ENCODE data around the gene RNASET2.
"Not testable (repeated sequence)": the region's sequence is repeated elsewhere in the genome, so short reads cannot be mapped to it uniquely, and the experiment has no call there.

GRCh38 chr6:166886773-166887172, 69.6 kb downstream of the RNASET2 start:
- TF ChIP-seq USF1 (IDR thresholded peaks at IDR 0.05; ENCODE audit: borderline replicate concordance, extremely low read length, insufficient read depth, low read depth, low read length); CHD2 (IDR thresholded peaks at IDR 0.05; ENCODE audit: borderline replicate concordance, low read depth, low read length); MXI1 (IDR thresholded peaks at IDR 0.05; ENCODE audit: low read depth, low read length); CEBPB (IDR thresholded peaks at IDR 0.05; ENCODE audit: borderline replicate concordance in 1 of 2, low read depth in 2 of 2, low read length in 2 of 2): not testable (repeated sequence)

Measured in GM12878 (cell line).